ENCODE results near the gene CYP2J2.

DNA sequence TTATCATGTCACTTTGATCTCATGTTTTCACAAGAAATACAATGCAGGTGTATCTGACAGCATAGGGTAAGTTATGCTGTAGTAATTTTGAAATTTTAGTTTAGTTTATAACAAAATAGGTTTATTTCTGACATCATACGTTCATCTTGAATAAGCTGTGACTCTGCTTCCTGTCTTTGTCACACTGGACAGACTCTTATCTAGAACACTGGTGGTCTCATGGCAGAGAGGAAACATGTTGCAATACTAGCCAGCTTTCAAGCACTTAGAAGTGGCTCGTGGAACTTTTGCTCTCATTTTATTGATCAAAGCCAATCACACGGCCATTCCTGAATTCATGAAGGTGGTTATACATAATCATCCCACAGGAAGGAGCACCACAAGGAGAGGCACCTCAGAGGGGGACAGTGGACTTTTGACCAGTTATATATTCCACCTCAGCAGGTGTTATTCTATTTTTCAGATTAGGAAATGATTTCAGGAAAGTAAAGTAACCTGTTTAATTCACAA, 46.5 kb downstream of the CYP2J2 start:
- TF ChIP-seq, protein P1, sequence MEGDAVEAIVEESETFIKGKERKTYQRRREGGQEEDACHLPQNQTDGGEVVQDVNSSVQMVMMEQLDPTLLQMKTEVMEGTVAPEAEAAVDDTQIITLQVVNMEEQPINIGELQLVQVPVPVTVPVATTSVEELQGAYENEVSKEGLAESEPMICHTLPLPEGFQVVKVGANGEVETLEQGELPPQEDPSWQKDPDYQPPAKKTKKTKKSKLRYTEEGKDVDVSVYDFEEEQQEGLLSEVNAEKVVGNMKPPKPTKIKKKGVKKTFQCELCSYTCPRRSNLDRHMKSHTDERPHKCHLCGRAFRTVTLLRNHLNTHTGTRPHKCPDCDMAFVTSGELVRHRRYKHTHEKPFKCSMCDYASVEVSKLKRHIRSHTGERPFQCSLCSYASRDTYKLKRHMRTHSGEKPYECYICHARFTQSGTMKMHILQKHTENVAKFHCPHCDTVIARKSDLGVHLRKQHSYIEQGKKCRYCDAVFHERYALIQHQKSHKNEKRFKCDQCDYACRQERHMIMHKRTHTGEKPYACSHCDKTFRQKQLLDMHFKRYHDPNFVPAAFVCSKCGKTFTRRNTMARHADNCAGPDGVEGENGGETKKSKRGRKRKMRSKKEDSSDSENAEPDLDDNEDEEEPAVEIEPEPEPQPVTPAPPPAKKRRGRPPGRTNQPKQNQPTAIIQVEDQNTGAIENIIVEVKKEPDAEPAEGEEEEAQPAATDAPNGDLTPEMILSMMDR (IDR thresholded peaks at IDR 0.05): no peak
- no peak for TF ChIP-seq POLR2A (IDR thresholded peaks at IDR 0.05)

Data from body of pancreas (tissue), 4 donors.